Astrocyte of the spinal cord (primary cell): ENCODE data around the gene RLIM.

Experiments used
- DNase-seq: peaks from one replicate; pipeline ENCODE4 v3.0.0; 2011; ENCODE audit warnings: low read depth, low spot score
- H3K4me3 ChIP-seq: 2 replicates; pipeline ENCODE4 v1.5.1; 2011; ENCODE audit warnings: low read depth, mild to moderate bottlenecking, low read length, moderate library complexity
- in situ Hi-C: cut with HindIII; loops from 2 replicates; pipeline ENCODE4 v1.10.0; 2017; ENCODE audit warnings: low sequenced_read_pairs
- TF ChIP-seq, protein P1 (sequence below): IDR thresholded peaks from 2 replicates; pipeline ENCODE4 v1.5.1; 2012; ENCODE audit warnings: low read depth, mild to moderate bottlenecking, low read length, inconsistent platforms

Gene RLIM

DNA sequence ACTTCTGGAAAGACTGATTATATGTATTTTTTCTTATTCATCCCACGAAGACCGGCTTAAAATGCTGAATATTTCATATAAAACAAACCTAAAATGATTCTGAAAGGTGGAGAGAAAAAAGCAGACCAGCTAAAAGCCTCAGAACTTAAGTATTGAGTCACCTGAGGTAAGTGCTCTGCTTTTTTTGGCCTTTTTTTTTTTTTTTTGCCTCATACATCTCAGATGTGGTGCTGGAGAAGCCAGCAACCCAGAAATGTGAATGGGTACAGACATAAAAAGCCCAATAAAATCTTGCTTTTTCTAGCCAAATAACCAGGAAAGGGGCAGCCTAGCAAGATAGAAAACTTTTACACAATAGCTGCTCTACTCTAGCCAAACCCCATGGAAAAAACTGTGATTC, 57.0 kb downstream of the RLIM start:
- TF ChIP-seq, protein P1, sequence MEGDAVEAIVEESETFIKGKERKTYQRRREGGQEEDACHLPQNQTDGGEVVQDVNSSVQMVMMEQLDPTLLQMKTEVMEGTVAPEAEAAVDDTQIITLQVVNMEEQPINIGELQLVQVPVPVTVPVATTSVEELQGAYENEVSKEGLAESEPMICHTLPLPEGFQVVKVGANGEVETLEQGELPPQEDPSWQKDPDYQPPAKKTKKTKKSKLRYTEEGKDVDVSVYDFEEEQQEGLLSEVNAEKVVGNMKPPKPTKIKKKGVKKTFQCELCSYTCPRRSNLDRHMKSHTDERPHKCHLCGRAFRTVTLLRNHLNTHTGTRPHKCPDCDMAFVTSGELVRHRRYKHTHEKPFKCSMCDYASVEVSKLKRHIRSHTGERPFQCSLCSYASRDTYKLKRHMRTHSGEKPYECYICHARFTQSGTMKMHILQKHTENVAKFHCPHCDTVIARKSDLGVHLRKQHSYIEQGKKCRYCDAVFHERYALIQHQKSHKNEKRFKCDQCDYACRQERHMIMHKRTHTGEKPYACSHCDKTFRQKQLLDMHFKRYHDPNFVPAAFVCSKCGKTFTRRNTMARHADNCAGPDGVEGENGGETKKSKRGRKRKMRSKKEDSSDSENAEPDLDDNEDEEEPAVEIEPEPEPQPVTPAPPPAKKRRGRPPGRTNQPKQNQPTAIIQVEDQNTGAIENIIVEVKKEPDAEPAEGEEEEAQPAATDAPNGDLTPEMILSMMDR, result no peak
- in situ Hi-C loops, result no loop called here
- DNase-seq, result no peak
- no peak overlapping the region for H3K4me3 ChIP-seq

DNA sequence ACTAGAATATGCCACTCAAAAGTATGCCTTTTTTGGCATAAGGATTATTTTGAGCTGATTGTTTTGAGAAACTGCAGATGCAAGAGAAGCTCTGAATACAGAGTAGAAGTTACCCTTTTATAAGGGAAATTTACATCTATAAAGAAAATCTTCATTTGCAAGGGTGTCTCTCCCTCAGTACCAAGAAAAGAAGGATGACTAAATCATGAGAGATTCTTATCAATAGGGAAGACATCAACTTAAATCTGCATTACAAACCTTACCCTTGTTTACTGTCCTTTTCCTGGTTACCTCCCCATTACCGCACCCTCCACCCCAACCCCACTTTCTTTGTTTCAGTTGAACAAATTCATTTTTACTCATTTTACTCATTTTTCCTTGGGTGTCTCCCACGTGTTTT, 62.5 kb downstream of the RLIM start:
- no peak overlapping the region for H3K4me3 ChIP-seq
- in situ Hi-C loops, result no loop called here
- TF ChIP-seq, protein P1, result no peak
- DNase-seq, result no peak

DNA sequence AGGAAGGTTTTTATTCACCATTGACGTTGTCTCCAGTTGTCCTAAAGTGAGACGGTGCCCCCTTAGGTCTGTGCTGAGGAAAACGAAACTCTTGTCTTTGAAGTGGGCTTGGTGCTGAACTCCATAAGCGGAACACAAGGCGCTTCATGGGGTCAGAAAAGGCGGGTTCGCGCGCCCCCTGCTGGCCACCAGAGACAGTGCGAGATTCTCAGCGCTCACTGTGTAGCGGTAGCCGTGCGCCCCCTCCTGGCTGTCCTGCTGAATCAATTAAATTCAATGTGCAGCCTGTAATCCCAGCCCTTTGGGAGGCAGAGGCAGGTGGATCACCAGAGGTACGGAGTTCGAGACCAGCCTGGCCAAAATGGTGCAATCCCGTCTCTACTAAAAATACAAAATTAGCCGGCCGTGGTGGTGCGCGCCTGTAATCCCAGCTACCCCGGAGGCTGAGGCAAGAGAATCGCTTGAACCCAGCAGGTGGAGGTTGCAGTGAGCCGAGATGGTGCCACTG, 64.1 kb downstream of the RLIM start:
- in situ Hi-C loops, result no loop called here
- TF ChIP-seq, protein P1, result peak; percentile 88
- peak; percentile 78 for DNase-seq
- H3K4me3 ChIP-seq, result peak overlapping the region; percentile 4

DNA sequence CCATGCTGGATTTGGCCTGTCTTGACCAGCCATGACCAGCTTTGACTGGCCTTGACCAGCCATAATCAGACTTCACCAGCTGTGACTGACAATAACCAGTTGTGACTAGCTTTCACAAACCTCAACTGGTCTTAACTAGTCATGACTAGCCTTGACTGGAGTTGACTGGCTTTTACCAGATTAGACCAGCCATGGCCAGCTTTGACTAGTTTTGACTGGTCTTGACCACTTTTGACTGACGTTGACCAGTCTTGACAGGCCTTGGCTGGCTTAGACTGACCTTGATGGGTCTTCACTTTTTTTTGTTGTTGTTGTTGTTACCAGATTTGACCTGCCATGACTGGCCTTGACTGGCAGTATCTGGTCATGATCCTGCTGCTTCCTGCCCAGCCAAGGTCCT, 67.4 kb downstream of the RLIM start:
- H3K4me3 ChIP-seq, result no peak overlapping the region
- no peak for DNase-seq
- TF ChIP-seq, protein P1, result no peak
- in situ Hi-C loops, result no loop called here

DNA sequence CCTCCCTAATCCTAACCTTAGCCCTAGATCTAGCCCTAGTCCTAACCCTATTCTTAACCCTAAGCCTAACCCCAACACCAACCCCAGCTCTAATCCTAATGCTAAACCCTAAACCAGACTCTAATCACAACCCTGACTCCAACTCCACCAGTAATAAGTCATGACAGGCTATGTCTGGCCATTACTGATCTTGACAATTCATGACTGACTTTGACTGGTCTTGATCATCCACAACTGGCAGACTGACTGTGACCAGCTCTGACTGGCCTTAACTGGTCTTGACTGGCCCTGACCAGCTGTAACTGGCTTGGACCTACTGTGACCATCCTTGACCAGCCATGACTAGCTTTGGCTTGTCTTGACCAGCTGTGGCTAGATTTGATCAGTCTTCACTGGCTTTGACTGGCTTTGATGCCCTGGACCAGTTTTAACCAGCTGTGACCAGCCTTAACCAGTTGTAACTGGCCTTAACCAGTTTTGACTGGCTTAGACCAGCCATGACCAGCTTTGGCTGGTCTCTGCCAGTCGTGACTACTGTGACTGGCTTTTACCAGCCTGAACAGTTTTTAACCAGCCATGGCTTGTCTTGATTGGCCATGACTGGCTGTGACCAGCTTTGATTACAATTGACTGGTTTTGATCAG, 68.4 kb downstream of the RLIM start:
- TF ChIP-seq, protein P1, result no peak
- no peak overlapping the region for H3K4me3 ChIP-seq
- no peak for DNase-seq
- in situ Hi-C loops, result no loop called here

DNA sequence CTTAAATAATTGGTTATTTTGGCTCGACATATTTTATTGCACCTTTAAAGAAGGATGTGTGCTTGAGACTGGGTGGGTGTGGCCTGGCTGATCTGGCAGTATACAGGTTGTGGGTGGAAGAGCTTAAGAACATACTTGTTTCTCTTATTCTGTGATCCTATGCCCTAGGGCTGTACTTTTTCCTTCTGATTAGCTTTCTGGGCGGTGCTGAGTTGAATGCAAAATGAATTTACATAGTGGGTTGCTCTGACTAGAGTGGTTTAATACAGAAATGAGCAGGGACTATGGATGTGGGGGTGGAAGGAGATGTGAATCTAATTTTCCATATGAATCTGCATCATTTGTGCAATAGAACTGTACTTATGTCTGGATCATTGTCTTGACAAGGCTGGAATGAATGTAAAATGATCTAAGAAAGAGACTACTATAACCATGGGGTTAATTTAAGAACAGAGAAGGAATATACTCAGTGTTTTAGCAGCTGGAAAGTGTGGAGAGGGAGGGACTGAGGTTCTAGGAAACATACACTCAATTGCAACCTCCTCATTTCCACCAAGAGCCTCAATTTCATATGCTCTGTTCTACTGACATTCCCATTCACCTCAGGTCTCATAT, 73.7 kb downstream of the RLIM start:
- H3K4me3 ChIP-seq, result no peak overlapping the region
- in situ Hi-C loops, result no loop called here

More for the DNA sequence above, 73.7 kb downstream of the RLIM start:
- TF ChIP-seq, protein P1, result no peak
- no peak for DNase-seq
